HG03097 (cell line): ENCODE measurements around the gene CUTA.
A peak's percentile ranks its signal among the peaks of the same experiment; 100 is the strongest.

ENCODE experiments used
- ATAC-seq: cut with Tn5 transposase; IDR thresholded peaks from one replicate; pipeline ENCODE4 v1.9.1; 2021; ENCODE audit not compliant: unreplicated experiment, low FRiP score

Gene CUTA

DNA sequence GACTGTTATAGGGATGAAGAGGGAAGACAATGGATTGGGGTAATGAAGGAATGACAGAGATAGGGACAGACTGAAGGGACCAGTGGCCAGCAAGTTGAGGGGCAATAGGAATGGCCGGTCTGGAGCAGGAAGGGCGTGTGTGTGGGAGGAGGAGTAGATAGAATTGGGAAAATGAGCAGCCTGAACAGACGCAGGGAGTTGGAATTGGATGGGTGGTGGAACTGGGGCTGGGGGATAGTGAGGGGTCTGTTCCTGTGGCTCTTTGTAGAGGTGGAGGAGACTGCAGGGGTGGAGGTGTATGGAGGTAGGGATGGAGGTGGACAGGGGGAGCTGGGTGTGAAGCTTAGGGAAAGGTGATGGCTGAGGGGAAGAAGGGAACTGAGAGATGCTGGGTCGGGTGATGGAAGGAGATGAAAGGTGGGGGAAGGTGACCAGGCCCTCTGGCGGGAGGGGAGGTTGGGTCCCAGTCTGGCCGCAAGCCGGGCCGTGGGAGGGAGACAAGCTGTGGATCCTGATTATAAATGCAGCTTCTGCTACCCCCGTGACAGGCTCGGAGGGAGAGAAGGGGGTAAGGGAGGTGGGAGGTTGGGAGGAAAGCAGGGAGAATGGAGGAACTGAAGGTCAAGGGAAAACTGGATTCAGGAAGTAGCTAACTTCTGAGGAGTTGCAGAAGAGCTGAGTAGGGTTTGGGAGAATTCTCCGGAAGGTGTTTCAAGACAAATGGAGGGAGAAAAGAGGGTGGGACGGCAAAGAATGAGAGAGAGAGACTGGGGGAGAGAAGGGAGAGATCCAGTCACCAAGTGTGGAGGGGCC lies 7.2 kb upstream of the CUTA start:
- no peak for ATAC-seq

- ATAC-seq = no peak
Measured at GRCh38 chr6:33423777-33424176, 5.9 kb upstream of the CUTA start.

- ATAC-seq = no peak
Measured at GRCh38 chr6:33421344-33421643, 3.4 kb upstream of the CUTA start.

DNA sequence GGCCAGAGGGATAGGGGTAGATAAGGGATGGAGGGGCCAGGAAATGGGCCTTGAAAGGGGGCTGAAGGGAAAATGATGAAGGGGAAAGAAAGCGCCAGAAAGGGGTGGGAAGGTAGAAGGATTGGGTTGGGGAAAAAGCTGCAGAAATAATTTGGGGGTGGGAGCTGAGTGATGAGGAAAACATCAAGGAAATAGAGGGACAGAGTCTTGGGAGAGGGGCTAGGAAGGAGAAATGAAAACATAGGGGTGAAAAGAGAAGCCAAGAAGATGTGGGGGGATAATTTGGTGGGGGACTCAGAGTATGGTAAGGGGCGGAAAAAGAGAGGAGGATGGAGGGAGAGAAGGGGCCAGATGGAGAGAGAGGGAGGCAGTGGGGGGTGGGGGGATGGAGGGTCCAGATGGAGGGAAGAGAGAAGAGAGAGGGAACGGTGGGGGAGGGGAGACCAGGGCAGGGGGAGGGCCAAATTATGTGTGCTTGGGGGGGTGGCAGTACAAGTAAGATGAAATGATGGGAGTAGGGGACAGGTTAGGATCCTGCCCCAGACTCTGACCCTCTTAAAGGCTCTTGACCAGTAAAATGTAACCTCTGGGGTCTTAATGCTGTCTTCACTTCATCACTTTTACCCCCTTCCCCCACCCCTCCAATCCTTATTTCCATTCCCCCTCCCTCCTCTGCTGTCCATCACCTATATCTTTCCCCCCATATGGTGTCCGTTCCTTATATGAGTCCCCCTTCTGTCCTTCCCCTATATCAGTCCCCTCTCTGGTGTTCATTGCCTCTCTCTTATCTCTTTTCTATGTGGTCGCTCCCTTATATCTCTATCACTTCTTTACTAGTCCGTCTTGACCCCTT lies 2.8 kb upstream of the CUTA start:
- no peak for ATAC-seq

- no peak for ATAC-seq
Measured at GRCh38 chr6:33419580-33420490, 1.9 kb upstream of the CUTA start, which contains the start of gene SYNGAP1. TSS of gene SYNGAP1 (plus strand) at chr6:33420065. CDS start at chr6:33420265, 200 bp downstream.

DNA sequence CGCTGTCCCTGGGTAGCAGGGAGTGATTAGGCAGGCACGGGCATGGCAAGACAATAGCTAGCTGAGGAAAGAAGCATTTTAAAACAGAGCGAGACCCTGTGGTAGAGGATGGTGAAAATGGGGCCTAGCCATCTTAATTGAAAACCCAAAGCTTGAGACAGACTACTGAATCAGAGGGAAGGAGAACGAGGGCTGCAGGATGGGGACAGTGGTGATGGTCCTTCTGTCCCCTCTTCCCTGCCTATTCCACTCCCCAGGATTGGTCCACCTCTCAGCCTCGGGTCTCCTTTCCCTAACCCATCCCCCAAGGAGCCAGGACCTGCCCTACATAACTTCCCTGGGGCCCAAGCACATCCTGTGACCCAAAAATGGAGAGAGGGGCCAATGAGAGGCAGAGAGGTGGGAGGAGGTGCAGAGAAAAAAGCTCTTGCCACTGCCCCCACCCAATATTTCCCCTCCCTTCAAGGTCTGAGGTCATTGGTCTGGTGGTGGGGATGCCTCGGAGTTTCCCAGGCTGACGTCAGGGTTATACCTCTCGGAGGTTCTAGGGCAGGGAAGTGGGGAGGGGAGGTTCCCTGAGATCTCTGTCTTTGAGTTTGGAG lies 884 bp upstream of the CUTA start:
- ATAC-seq = no peak

DNA sequence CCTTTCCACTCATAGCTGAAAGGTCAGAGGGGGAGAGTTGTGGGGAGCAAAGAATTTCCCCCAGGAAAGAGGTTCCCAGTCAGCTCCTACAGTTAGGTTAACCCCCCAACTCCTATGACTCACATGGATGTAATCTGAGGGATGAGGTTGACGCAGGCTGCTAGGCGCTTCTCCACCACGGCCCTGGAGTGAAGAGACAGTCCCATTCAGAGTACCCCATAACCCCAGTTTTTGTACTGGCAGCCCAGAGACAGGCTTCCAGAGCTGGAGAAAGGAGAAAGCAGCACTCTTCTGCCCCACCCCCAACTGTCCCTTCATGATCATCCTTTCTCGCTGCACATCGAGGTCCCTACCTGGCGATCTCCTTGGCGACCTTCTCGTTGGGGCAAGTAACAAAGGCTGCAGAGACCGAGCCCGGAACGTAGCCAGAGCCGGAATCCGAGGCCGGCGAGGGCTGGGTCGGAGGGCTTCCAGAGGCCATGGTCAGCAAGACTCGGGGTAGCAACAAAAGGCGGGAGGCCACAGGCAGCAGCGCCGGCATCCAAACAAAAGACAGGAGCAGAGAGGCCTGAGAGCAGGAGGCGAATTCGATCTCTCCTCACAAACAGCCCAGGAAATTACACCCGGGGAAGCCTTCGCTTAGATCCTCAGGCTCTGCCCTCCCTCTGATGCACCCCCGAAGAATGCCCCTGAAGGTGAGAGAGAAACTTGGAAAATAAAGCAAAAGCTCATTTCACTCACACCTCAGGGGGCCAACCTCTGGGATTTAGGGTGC lies 592 bp downstream of the CUTA start:
- ATAC-seq = no peak

GRCh38 chr6:33416386-33417127 lies 1.4 kb downstream of the CUTA start:
- no peak for ATAC-seq

GRCh38 chr6:33415831-33416230 lies 2.1 kb downstream of the CUTA start:
- no peak for ATAC-seq

DNA sequence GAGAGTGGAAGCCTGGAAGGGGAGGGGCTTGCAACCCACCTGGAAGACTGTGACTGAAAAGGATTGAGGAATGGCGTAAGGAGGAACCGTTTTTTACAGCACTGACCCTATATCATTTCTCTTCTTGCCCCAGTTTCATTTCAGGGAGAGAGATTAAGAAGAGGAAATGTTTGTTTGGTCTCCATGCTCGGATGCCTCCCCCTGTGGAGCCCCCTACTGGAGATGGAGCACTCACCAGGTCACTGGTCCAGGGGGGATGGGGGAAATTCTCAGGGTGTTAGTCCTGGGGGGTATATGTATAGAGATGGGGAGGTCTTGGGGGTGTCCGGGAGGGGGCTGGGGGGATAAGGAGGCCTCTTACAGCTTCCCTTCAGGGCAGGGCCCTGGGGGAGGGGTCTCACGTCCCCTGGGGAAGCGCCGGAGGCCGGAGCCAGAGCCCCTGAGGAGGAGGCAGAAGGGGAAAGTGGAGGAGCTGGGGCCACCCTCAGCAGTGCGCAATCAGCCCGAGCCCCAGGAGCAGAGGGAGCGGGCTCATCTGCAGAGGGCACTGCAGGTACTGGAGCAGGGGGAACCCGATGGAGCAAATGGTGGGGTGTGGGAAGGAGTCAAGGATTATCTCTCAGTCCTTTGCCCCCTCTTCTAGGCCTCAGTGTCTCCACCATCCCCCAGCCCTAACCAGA lies 3.2 kb downstream of the CUTA start:
- no peak for ATAC-seq

DNA sequence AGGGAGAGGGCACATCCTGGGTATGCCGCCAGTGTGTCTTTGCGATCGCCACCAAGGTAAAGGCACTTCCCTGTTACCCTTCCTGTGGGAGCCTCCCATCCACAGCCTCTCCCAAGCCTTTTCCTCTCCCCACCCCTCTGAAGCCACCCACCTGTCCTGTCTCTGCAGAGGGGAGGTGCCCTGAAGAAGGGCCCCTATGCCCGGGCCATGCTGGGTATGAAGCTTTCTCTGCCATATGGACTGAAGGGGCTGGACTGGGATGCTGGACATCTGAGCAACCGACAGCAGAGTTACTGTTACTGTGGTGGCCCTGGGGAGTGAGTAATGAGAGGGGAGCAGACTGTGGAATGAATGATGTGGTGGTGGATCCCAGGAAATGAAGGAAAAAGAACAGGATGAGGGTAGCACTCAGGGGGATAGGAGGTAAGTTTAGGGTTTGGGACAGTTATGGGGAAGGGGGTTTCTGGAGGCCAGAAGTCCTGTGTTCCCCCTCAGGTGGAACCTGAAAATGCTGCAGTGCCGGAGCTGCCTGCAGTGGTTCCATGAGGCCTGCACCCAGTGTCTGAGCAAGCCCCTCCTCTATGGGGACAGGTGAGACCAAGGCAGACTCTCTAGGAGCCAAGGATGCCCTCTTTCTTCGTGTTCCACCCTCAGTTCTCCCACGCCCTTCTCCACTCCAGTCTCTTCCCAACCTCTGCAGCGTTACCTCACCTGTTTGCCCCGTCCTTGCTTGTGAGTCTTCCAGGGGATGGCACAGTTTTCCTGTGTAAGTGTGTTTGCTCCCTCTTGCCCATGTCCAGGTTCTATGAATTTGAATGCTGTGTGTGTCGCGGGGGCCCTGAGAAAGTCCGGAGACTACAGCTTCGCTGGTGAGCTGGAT lies 4.4 kb downstream of the CUTA start:
- no peak for ATAC-seq

GRCh38 chr6:33412140-33413009 lies 5.5 kb downstream of the CUTA start:
- no peak for ATAC-seq

- no peak for ATAC-seq
Measured at GRCh38 chr6:33411632-33412005, 6.3 kb downstream of the CUTA start.

DNA sequence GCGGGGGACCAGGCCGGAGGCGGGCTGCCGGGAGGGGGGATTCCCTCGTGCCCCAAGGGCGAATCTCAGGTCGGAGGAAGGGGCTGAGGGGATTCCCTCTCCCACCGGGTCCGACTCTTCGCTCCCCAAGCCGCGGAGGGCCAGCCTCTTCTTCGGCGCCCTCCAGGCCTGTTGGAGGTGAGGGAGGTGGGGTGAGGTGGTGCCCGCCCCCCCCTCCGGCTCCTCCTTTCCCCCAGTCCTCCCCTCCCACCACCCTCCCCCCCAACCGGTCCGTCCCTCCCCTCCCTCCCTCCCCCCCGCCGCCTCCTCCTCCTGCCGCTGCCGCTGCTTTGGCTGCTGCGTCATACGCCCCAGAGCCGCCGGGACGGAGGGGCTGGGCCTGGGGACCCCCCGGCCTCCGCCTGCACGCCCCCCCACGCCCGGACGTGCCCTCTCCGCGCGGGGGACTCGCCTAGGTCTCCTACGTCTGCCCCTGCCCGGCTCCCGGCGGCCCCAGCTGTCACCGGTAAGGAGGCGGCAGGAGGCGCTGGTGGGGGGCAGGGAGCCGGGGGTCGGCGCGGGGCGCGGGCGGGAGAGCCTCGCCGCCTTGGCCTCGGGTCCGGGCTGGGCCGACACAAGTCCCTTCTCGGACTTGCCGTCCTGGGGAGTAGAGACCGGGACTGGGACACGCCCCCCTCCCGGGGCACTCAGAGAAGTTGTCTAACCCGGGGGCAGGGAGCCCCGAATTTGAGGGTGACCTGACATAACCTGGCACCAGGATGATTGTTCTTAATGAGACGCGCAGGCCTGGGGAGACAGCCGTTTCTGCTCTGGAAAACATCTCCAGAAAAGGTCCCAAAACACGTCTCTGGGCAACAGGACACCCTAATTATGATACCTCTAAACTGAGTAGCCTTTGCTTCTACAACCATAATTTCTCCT lies 6.9 kb downstream of the CUTA start, which contains the start of gene PHF1:
PHF1 (plus strand) TSS at position 304 of the 921 bp plus-strand sequence. CDS start 1,250 bp downstream, outside the sequence.
- ATAC-seq = peak; percentile 26

DNA sequence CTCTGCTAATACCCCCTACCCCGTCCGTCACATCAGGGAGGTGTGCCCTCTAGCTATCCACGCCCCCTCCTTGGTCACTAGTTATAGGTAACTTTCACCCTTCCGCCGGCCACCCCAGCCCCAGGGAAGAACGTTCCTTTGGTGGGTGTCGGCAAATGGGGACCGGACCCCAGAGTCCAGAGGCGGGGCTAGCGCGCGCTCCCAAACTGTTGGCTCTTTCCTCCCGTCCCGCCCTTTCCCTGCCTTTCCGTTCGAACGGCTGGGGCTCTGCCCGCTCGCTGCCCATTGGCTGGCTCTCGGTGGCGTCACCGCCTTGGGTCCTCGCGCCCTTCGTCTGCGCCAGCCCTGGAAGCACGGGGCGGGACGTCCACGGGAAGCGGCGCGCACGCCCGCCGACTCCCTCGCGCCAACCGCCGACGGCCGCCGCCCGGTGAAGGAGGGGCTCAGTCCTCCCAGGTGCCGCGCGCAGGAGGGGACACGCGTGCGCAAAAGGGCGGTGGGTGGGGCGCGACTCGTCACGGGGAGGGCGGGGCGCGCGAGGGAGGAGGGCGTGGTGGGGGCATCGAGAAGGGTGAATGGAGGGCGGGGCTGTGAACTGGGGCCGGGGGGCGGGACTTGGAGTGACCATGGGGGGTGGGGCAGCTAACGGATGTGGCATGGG lies 7.7 kb downstream of the CUTA start:
- ATAC-seq = peak; percentile 66
